Embryonic facial prominence (tissue), 1 donor: ENCODE results near the gene SRP54.
A peak's percentile ranks its signal among the peaks of the same experiment; 100 is the strongest.
"Not testable (repeated sequence)": the region's sequence is repeated elsewhere in the genome, so short reads cannot be mapped to it uniquely, and the experiment has no call there.

Experiments used
- DNase-seq: peaks from one replicate; pipeline ENCODE4 v3.0.0-alpha.2; 2016; ENCODE audit errors: extremely low spot score

The SRP54 gene

DNA sequence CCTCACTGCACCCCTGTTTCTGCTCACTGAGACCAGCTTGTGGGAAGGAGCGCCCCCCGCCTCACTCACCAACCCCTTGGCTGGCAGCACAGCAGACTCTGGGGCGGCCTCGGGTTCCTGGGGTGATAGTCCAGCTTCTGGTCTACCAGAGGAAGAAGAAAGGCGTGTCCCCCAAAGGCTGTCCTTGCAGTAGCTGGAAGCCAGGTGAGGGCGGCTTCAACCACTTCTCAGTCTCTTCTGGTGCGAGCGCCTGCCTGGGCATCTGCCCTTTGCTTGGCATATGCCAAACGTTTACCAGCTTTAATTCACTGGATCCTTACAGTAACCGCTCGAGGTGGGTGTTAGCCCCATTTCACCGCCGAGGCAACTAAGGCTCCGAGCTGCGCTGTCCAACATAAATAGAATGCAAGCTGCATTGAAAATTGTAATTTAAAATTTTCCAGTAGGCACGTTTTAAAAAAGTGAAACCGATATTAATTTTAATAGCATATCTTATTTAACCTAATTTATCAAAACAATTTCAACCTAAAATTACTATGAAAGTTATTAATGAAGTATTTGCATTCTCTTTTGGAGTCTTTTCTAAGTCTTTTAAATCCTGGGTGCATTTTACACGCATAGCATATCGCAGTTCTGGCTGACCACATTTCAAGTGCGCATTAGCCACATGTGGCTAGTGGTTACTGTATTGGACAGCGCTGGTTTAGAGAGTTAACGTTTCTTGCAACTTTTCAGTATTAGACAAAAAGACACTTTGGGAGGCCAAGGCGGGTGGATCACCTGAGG lies 64.2 kb downstream of the SRP54 start:
- DNase-seq, result peak; percentile 14

DNA sequence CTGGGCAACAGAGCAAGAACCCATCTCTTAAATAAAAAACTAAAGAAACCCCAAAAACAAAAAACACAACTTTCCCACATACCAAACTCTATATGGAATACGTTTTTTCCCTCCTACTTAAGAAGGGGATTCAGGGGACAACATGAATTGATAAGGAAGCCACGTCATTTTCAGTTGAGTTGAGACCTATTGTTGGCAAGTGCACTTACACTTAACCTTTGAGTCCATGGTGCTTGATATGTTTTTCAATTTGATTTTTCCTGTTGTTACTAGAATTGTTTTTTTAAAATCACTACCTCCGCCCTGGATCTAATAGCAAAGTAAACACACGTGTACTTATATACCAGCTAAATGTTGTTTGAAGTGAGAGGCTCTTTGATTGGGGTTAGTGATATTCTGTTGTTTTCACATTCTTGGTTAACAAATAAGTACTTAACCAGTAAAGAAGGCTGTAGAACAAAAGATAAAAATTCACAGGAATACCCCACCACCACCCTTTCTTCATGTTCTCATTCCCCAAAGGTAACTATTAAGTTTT lies 65.3 kb downstream of the SRP54 start:
- no peak for DNase-seq

DNA sequence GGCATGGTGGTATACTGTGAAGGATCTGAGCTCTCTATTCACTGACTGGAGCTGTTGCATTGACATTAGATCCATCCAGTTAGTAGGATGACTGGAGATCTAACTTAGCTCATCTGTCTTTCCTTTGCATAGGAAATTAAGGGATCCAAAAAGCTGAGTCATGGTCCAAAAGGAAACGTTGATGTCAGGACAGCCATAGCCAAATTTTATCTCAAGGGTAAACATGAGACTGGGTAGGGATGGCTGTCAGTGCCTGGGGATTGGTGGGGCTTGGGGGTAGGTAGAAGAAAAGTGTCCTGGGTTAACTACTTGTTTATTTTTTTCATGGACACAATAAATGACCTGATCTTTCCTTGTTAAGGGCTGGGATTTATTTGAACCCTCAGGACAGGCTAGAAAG lies 67.9 kb downstream of the SRP54 start:
- DNase-seq, result no peak

DNA sequence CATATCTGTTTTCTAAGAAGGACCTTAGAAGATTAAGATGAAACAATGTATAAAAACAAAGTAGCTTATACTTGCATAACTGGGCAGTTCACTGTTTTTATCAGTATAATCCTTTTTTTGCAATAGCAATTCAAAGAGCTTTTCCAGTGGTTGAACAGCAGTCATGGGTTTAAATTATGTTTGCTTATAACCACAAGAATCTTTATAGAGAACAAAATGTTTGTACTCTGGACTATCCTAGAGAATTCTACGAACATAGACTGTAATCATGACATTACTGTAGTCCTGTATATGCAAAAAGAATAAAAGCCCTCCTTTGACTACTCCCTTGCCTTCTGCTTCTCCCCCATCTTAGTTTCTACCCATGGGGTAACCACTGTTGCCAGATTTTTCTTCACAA lies 69.0 kb downstream of the SRP54 start:
- DNase-seq, result no peak

DNA sequence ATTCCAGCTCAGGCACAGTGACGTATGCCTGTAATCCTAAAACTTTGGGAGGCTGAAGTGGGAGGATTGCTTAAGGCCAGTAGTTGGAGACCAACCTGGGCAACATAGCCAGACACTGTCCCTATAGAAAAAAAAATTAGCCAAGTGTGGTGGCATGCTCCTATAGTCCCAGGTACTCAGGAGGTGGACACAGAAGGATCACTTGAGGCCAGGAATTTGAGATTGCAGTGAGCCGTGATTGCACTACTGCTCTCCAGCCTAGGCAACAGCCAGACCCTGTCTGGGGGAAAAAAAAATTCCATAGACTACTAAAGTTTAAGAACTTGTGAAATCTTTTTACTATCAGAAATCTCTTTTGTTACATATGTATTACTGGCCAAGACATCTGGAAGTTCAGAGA lies 69.8 kb downstream of the SRP54 start:
- DNase-seq, result no peak

DNA sequence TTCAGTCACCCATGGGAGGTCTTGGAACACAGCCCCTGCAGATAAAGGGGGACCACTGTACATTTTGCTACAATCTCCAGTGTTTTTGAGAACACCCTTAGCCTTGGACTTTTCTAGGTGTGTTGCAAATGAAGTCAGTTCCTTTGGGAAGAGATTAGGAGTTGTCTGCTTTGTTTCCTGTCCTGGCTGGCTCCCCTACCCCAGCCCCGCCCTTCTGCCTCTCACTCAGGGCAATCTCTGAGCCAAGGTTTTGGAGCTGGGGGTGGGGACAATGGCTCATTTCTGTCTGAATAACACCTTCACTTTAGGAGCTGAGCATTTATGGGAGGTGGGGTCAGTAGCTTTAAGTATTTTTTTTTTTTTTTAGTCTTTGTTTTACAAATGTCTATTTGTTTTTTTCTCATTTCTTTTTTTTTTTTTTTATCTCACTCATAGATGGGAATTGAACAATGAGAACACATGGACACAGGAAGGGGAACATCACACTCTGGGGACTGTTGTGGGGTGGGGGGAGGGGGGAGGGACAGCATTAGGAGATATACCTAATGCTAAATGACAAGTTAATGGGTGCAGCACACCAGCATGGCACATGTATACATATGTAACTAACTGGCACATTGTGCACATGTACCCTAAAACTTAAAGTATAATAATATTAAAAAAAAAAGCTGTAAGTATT lies 78.5 kb downstream of the SRP54 start:
- not testable (repeated sequence) for DNase-seq

DNA sequence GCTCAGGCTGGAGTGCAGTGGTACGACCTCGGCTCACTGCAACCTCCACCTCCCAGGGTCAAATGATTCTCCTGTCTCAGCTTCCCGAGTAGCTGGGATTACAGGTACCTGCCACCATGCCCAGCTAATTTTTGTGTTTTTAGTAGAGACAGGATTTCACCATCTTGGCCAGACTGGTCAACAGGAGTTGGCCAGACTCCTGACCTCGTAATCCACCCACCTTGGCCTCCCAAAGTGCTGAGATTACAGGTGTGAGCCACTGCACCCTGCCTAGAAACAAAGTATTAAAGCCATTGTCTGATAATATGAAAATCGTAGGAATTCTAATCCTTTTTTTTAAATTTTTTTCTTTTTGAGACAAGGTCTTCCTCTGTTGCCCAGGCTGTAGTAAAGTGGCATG lies 82.9 kb downstream of the SRP54 start:
- DNase-seq, result not testable (repeated sequence)

DNA sequence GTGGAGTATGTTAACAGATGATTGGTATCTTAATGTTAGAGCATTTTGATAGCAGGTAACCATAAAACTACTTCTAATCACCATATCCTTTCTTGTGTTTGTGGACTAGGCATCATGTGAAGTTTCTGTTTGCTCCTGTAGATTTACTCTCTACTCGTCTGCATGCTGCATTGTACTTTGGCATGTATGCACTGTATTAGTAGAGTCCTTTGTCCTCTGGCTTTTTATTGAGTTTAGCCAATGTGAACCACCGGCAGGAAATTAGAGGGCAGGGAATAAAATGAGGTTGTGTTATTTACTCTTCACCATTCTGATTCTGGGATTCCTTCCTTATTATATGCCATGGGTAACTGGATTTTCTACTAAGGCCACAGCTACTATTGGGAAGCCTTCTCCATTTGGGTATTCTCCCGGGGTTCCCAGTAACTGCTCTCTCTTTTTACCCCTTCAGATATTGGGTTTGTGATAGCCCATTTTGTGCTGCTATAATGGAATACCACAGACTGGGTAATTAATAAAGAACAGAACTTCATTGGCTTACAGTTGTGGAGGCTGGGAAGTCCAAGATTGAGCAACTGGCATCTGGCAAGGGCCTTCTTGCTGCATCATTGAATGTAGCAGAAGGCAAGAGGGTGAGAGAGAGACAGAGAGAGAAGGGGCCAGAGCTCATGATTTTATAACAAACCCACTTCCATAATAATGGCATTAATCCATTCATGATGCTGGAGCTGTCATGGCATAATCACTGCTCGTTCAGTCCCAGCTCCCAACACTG lies 85.6 kb downstream of the SRP54 start:
- no peak for DNase-seq

DNA sequence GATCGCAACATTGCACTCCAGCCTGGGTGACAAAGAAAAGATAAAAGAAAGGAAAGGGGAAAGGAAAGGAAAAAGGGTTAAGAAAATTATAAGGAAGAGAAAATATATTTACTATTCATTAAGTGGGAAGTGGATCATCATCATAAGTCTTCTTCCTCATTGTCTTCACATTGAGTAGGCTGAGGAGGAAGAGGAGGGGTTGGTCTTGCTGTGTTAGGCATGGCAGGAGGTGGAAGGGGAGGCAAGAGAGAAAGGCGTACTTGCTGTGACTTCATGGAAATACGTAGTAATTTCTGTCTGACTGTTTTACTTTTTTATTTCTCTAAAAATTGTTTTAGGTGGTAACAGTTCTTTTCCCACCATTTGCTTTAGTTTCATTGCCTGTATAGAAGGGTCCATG lies 89.4 kb downstream of the SRP54 start:
- DNase-seq, result no peak

DNA sequence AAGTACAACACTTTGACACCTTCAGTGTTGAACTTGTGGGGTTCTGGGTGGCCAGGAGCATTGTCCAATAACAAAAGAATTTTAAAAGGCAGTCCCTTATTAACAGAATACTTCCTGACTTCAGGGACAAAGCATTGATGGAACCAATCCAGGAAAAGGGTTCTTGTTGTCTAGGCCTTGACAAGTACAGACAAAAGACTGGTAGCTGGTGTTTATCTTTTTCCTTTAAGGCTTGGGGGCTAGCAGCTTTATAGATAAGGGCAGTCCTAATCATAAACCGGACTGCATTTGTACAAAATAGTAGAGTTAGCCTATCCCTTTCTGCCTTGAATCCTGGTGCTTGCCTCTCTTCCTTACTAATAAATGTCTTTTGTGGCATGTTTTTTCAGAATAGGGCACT lies 90.7 kb downstream of the SRP54 start:
- DNase-seq, result no peak

DNA sequence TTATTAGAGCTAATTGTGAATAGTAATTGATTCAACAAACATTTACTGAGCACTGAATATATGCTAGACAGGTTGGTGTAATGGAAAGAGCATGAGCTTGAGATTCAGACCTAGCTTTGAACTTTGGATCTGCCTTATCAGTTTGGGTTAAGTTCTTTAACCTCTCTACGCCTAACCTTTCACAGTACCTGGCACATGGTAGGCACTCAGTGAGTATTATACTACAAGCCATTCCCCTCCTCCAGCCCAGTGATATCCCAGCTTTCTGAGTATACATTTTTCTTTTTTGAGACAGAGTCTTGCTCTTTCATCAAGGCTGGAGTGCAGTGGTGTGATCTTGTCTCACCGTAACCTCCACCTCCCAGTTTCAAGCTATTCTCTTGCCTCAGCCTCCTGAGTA lies 95.3 kb downstream of the SRP54 start:
- DNase-seq, result no peak
